Pancreas (tissue), 10 donors: Measurements from ENCODE around the gene HOXD13. TPM values are rescaled to one million over a fixed set of nuclear protein-coding genes. Genes with fewer than 3 reads are reported as not detected.
A peak's percentile ranks its signal among the peaks of the same experiment; 100 is the strongest.

ENCODE experiments used
- ATAC-seq, 4 donors: fragments of 200-7000 bp; cut with Tn5 transposase; one replicate each; pipeline versions ENCODE4 v1.8.0 to v1.9.1; 2020; ENCODE audit warnings: mild to moderate bottlenecking in 4 of 4, moderate library complexity in 4 of 4
- DNase-seq, 6 donors: peaks; one replicate each; pipeline ENCODE4 v3.0.0-alpha.2; 2020
- FAIRE-seq: peaks from 2 replicates; lab custom pipeline; 2012; peaks lifted over from hg19 to GRCh38; lab: Jason Lieb, UNC
- H3K27ac ChIP-seq, 4 donors: fragments of 200-600 bp; sonication (generic); 1 replicate in 3 of 4; 2 replicates in 1 of 4; pipeline versions ENCODE4 v1.5.0 to v1.8.0; 2020
- H3K27me3 ChIP-seq, 4 donors: fragments of 200-600 bp; one replicate each; pipeline ENCODE4 v1.8.0; 2021
- H3K36me3 ChIP-seq, 3 donors: fragments of 200-600 bp; sonication (generic) in 1 of 3; one replicate each; pipeline versions ENCODE4 v1.5.0 to v1.8.0; 2020 to 2021
- H3K4me1 ChIP-seq, 3 donors: fragments of 200-600 bp; one replicate each; pipeline ENCODE4 v1.8.0; 2021
- H3K4me3 ChIP-seq, 4 donors: fragments of 200-600 bp; sonication (generic) in 2 of 4; one replicate each; pipeline versions ENCODE4 v1.5.0 to v1.8.0; 2020 to 2021
- H3K9me3 ChIP-seq, 4 donors: fragments of 200-600 bp; one replicate each; pipeline ENCODE4 v1.8.0; 2021
- CTCF ChIP-seq, 4 donors: fragments of 200-600 bp; sonication (generic) in 3 of 4; IDR thresholded peaks; one replicate each; pipeline versions ENCODE4 v1.5.0 to v1.8.0; 2021; ENCODE audit warnings: antibody characterized with exemption in 4 of 4
- WGBS, 2 donors: extraction: QIAGEN DNeasy Blood & Tissue Kit; methylation state at CpG; one replicate each; pipeline ENCODE4 v1.1.7; 2013; 5-methylcytosine and 5-hydroxymethylcytosine counted together
- intact Hi-C, 3 donors: fragments of 100-400 bp; cut with DNase I; formaldehyde crosslinking; loops; one replicate each; pipeline versions ENCODE4 v1.11.1 to v1.14.2; 2022
- polyA plus RNA-seq, 2 donors: library from polyadenylated mRNA; stranded (reverse); fragments of 200-250 nt; gene quantifications; one replicate each; pipeline ENCODE4 v1.2.3, GENCODE V29; 2013
- total RNA-seq, 6 donors: library from RNA; stranded (reverse); fragmentation: NEBNext Ultra II Directional in 4 of 6; extraction: Animal tissue kit (Norgen Biotek cat#: 25700) in 4 of 6; gene quantifications; one replicate each; pipeline versions ENCODE4 v1.2.1 to v1.2.4, GENCODE V29; 2021 to 2023
- donor health status: healthy with polysubstance abuse.
- donor health status: DM: no; HTN: no; CAD: no; lungs with moderate emphysema.
- donor health status: DM: no; HTN: no; CAD: no.
- donor health status: control.
- donor health status: control.
- donor health status: Bipolar disorder and iron deficiency.
- donor health status: DM: yes; HTN: yes; CAD: no.
- donor health status: DM: no; HTN: no; CAD: no.
- donor health status: DM: no; HTN: no; CAD: no.
- donor health status: DM: yes; HTN: yes; CAD: no.

Gene HOXD13
- total and polyA plus RNA-seq, 8 donors = not detected

- intact Hi-C loops = no loop called here
- Histone ChIP-seq H3K4me3 (no peak overlapping the region), H3K4me1 (peaks cover 0 to 5% (median 0%) of the 10 kb centered on the region in 3 donors), H3K9me3 (no peaks in the 10 kb centered on the region), H3K36me3 (no peaks in the 10 kb centered on the region), H3K27me3 (peaks cover 0 to 92% (median 44%) of the 10 kb centered on the region in 4 donors), H3K27ac (no peak overlapping the region)
- peak in 1 of 4 donors; percentile 9 for TF ChIP-seq CTCF (IDR thresholded peaks at IDR 0.05)
- 12 to 13% methylated on average over 24 of the region's 24 CpGs for WGBS, 2 donors
- no peak for ATAC-seq
- FAIRE-seq = no peak
- no peak for DNase-seq
Observed at GRCh38 chr2:176118601-176119339, 26.2 kb downstream of the HOXD13 start.

- no peaks in the 10 kb centered on the region for H3K36me3 ChIP-seq
- DNase-seq = no peak
- no peak for ATAC-seq
- peaks cover 0 to 90% (median 46%) of the 10 kb centered on the region in 4 donors for H3K27me3 ChIP-seq
- intact Hi-C loops = loop anchor here in 2 of 3 donors (10.0 kb wide), 3 partner anchors 524 to 1024 kb away; no protein-coding TSS in a partner anchor
- H3K27ac ChIP-seq = no peak overlapping the region
- WGBS, 2 donors = 14 to 15% methylated on average over 13 of the region's 13 CpGs
- FAIRE-seq = no peak
- no peak overlapping the region for H3K4me3 ChIP-seq
- TF ChIP-seq CTCF (IDR thresholded peaks at IDR 0.05) = no peak
- no peaks in the 10 kb centered on the region for H3K9me3 ChIP-seq
- peaks cover 0 to 5% (median 0%) of the 10 kb centered on the region in 3 donors for H3K4me1 ChIP-seq
Observed at GRCh38 chr2:176120364-176121189, 28.1 kb downstream of the HOXD13 start.

GRCh38 chr2:176121190-176122051 lies 28.9 kb downstream of the HOXD13 start:
- no peak overlapping the region for H3K27ac ChIP-seq
- H3K4me3 ChIP-seq = no peak overlapping the region
- TF ChIP-seq CTCF (IDR thresholded peaks at IDR 0.05) = no peak
- intact Hi-C loops = loop anchor here in 2 of 3 donors (10.0 kb wide), 3 partner anchors 523 to 1023 kb away; no protein-coding TSS in a partner anchor
- peaks cover 0 to 91% (median 42%) of the 10 kb centered on the region in 4 donors for H3K27me3 ChIP-seq
- H3K4me1 ChIP-seq = peaks cover 0 to 5% (median 0%) of the 10 kb centered on the region in 3 donors
- ATAC-seq (no peak), FAIRE-seq (no peak), DNase-seq (peak in 1 of 6 donors; percentile 57)
- no peaks in the 10 kb centered on the region for H3K36me3 ChIP-seq
- 12% methylated on average over 53 of the region's 53 CpGs for WGBS, 2 donors
- H3K9me3 ChIP-seq = no peaks in the 10 kb centered on the region

GRCh38 chr2:176122052-176122682 lies 29.6 kb downstream of the HOXD13 start:
- no peak overlapping the region for H3K27ac ChIP-seq
- no peak for TF ChIP-seq CTCF (IDR thresholded peaks at IDR 0.05)
- intact Hi-C loops = loop anchor here in 2 of 3 donors (10.0 kb wide), 3 partner anchors 523 to 1023 kb away; no protein-coding TSS in a partner anchor
- peaks cover 0 to 91% (median 38%) of the 10 kb centered on the region in 4 donors for H3K27me3 ChIP-seq
- DNase-seq (no peak), FAIRE-seq (no peak), ATAC-seq (peak in 2 of 4 donors; percentile 17 to 29)
- no peaks in the 10 kb centered on the region for H3K9me3 ChIP-seq
- H3K36me3 ChIP-seq = no peaks in the 10 kb centered on the region
- H3K4me3 ChIP-seq = peak overlapping the region in 3 of 4 donors; percentile 0 to 43 (median 10)
- H3K4me1 ChIP-seq = peaks cover 0 to 5% (median 0%) of the 10 kb centered on the region in 3 donors
- 6 to 8% methylated on average over 36 to 47 of the region's 47 CpGs for WGBS, 2 donors
